Measurements from ENCODE around the gene PRSS48.
"Not testable (repeated sequence)": the region's sequence is repeated elsewhere in the genome, so short reads cannot be mapped to it uniquely, and the experiment has no call there.

The PRSS48 gene

GRCh38 chr4:151260526-151260925 is 16.4 kb upstream of the PRSS48 start:
- Histone ChIP-seq H3K27ac (no peak overlapping the region), H3K4me3 (no peak overlapping the region)
- TF ChIP-seq Cebpa-rat (IDR thresholded peaks at IDR 0.05) = no peak

GRCh38 chr4:151263455-151263854 is 13.5 kb upstream of the PRSS48 start:
- Histone ChIP-seq H3K36me3 (no peaks in the 10 kb centered on the region), H3K27ac (no peak overlapping the region), H3K4me3 (no peak overlapping the region), H3K4me1 (no peaks in the 10 kb centered on the region), H3K9me3 (peaks cover 6% of the 10 kb centered on the region; the same call in 1 of the 2 replicates), H3K27me3 (no peaks in the 10 kb centered on the region), H3K4me2 (no peak overlapping the region), H3K9ac (no peak overlapping the region), H4K20me1 (no peaks in the 10 kb centered on the region)
- no peak for TF ChIP-seq Cebpa-rat (IDR thresholded peaks at IDR 0.05)

More at GRCh38 chr4:151260526-151260925, 16.4 kb upstream of the PRSS48 start:
- no peaks in the 10 kb centered on the region for H3K27me3 ChIP-seq
- H3K36me3 ChIP-seq = no peaks in the 10 kb centered on the region
- no peak overlapping the region for H3K4me2 ChIP-seq
- no peak overlapping the region for H3K9ac ChIP-seq
- H4K20me1 ChIP-seq = no peaks in the 10 kb centered on the region
- no peaks in the 10 kb centered on the region for H3K4me1 ChIP-seq
- H3K9me3 ChIP-seq = peaks cover 15% of the 10 kb centered on the region; the same call in 1 of the 2 replicates

GRCh38 chr4:151266497-151266896 is 10.5 kb upstream of the PRSS48 start:
- no peak overlapping the region for H3K4me2 ChIP-seq
- H4K20me1 ChIP-seq = no peaks in the 10 kb centered on the region
- no peaks in the 10 kb centered on the region for H3K36me3 ChIP-seq
- H3K4me3 ChIP-seq = no peak overlapping the region
- H3K27ac ChIP-seq = no peak overlapping the region
- TF ChIP-seq Cebpa-rat (IDR thresholded peaks at IDR 0.05) = no peak
- no peaks in the 10 kb centered on the region for H3K4me1 ChIP-seq
- H3K27me3 ChIP-seq = no peaks in the 10 kb centered on the region
- no peak overlapping the region for H3K9ac ChIP-seq
- peaks cover 6% of the 10 kb centered on the region; the same call in 1 of the 2 replicates for H3K9me3 ChIP-seq

GRCh38 chr4:151267104-151267503 is 9.9 kb upstream of the PRSS48 start:
- no peak overlapping the region for H3K27ac ChIP-seq
- no peaks in the 10 kb centered on the region for H3K36me3 ChIP-seq
- peaks cover 6% of the 10 kb centered on the region; the same call in 1 of the 2 replicates for H3K9me3 ChIP-seq
- no peaks in the 10 kb centered on the region for H3K27me3 ChIP-seq
- no peaks in the 10 kb centered on the region for H4K20me1 ChIP-seq
- no peak for TF ChIP-seq Cebpa-rat (IDR thresholded peaks at IDR 0.05)
- no peak overlapping the region for H3K4me2 ChIP-seq
- H3K4me1 ChIP-seq = no peaks in the 10 kb centered on the region
- no peak overlapping the region for H3K4me3 ChIP-seq
- H3K9ac ChIP-seq = no peak overlapping the region

- Histone ChIP-seq H3K36me3 (no peaks in the 10 kb centered on the region), H4K20me1 (no peaks in the 10 kb centered on the region), H3K27me3 (no peaks in the 10 kb centered on the region), H3K9ac (no peak overlapping the region), H3K4me2 (no peak overlapping the region), H3K9me3 (peaks cover 6% of the 10 kb centered on the region; the same call in 1 of the 2 replicates), H3K27ac (no peak overlapping the region), H3K4me1 (no peaks in the 10 kb centered on the region), H3K4me3 (no peak overlapping the region)
- no peak for TF ChIP-seq Cebpa-rat (IDR thresholded peaks at IDR 0.05)
Observed at GRCh38 chr4:151267822-151268535, 9.0 kb upstream of the PRSS48 start.

- not testable (repeated sequence) for H3K4me3 ChIP-seq, H3K4me1 ChIP-seq, H3K4me2 ChIP-seq, H3K27me3 ChIP-seq, H3K9ac ChIP-seq, H4K20me1 ChIP-seq, H3K27ac ChIP-seq, H3K36me3 ChIP-seq, H3K9me3 ChIP-seq
Observed at GRCh38 chr4:151268905-151269304, 8.1 kb upstream of the PRSS48 start.

GRCh38 chr4:151284534-151285245 is 7.7 kb downstream of the PRSS48 start:
- H3K27me3 ChIP-seq = no peaks in the 10 kb centered on the region
- no peaks in the 10 kb centered on the region for H3K9me3 ChIP-seq
- no peak overlapping the region for H3K9ac ChIP-seq
- H3K4me2 ChIP-seq = no peak overlapping the region
- no peaks in the 10 kb centered on the region for H3K4me1 ChIP-seq
- TF ChIP-seq Cebpa-rat (IDR thresholded peaks at IDR 0.05) = no peak
- H3K27ac ChIP-seq = no peak overlapping the region
- no peaks in the 10 kb centered on the region for H3K36me3 ChIP-seq
- H3K4me3 ChIP-seq = no peak overlapping the region
- no peaks in the 10 kb centered on the region for H4K20me1 ChIP-seq

GRCh38 chr4:151287409-151287808 is 10.4 kb downstream of the PRSS48 start:
- Histone ChIP-seq H3K27ac (no peak overlapping the region), H3K9me3 (peaks cover 8% of the 10 kb centered on the region), H3K4me2 (no peak overlapping the region), H3K9ac (no peak overlapping the region), H3K36me3 (no peaks in the 10 kb centered on the region), H3K27me3 (no peaks in the 10 kb centered on the region), H3K4me3 (no peak overlapping the region), H4K20me1 (no peaks in the 10 kb centered on the region), H3K4me1 (no peaks in the 10 kb centered on the region)
- TF ChIP-seq Cebpa-rat (IDR thresholded peaks at IDR 0.05) = no peak

GRCh38 chr4:151291485-151291884 is 14.5 kb downstream of the PRSS48 start:
- Histone ChIP-seq H4K20me1 (no peaks in the 10 kb centered on the region), H3K27me3 (no peaks in the 10 kb centered on the region), H3K9me3 (peaks cover 8% of the 10 kb centered on the region), H3K36me3 (no peaks in the 10 kb centered on the region), H3K9ac (no peak overlapping the region), H3K4me2 (no peak overlapping the region), H3K27ac (no peak overlapping the region), H3K4me3 (no peak overlapping the region), H3K4me1 (no peaks in the 10 kb centered on the region)
- TF ChIP-seq Cebpa-rat (IDR thresholded peaks at IDR 0.05) = no peak

- Histone ChIP-seq H3K4me3 (no peak overlapping the region), H3K27me3 (no peaks in the 10 kb centered on the region), H3K9ac (no peak overlapping the region), H3K27ac (no peak overlapping the region), H3K9me3 (peaks cover 8% of the 10 kb centered on the region), H4K20me1 (no peaks in the 10 kb centered on the region), H3K36me3 (no peaks in the 10 kb centered on the region), H3K4me2 (no peak overlapping the region), H3K4me1 (no peaks in the 10 kb centered on the region)
- TF ChIP-seq Cebpa-rat (IDR thresholded peaks at IDR 0.05) = no peak
Observed at GRCh38 chr4:151292038-151292437, 15.1 kb downstream of the PRSS48 start.
